ENCODE results near the gene SLC4A11.

Gene SLC4A11

DNA sequence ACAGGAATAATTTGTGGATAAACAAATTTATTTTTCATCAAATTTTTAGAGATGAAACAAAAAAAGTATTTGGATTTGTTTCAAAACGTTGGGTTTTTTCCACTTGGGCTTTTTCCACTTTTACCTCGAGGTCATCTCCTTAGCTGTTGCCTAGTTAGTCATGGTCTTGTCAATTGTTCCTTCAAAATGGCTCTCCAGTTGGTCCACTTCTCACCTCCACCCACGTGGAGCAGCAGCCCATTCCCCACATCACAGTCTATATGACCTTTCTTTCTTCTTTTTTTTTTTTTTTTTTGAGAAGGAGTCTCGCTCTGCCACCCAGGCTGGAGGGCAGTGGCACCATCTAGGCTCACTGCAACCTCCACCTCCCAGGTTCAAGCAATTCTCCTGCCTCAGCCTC, 6.7 kb upstream of the SLC4A11 start:
- TF ChIP-seq, protein P1, sequence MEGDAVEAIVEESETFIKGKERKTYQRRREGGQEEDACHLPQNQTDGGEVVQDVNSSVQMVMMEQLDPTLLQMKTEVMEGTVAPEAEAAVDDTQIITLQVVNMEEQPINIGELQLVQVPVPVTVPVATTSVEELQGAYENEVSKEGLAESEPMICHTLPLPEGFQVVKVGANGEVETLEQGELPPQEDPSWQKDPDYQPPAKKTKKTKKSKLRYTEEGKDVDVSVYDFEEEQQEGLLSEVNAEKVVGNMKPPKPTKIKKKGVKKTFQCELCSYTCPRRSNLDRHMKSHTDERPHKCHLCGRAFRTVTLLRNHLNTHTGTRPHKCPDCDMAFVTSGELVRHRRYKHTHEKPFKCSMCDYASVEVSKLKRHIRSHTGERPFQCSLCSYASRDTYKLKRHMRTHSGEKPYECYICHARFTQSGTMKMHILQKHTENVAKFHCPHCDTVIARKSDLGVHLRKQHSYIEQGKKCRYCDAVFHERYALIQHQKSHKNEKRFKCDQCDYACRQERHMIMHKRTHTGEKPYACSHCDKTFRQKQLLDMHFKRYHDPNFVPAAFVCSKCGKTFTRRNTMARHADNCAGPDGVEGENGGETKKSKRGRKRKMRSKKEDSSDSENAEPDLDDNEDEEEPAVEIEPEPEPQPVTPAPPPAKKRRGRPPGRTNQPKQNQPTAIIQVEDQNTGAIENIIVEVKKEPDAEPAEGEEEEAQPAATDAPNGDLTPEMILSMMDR (IDR thresholded peaks at IDR 0.05; ENCODE audit: borderline replicate concordance, insufficient read depth, low read depth, low read length), result no peak

DNA sequence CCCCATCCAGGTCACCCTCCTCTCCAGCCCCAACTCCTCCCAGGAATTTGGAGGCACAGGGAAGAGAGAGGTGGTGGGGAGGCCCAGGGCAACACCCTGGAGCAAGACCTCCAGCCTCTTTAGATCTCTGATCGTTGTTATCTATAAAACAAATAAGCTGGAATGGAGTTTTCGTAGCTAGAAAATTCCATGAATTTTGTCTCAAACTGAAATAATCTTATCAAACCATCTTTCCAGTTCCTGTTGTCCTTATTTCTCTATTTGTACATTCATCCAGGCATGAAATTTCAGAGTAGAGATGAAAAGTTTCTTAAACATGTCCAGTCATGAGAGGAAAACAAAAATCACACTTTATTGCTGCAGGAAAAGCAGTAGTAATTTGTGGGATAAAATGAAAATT, 6.2 kb upstream of the SLC4A11 start:
- H3K4me3 ChIP-seq (ENCODE audit: low read depth, low read length), result no peak overlapping the region
- TF ChIP-seq, protein P1 (IDR thresholded peaks at IDR 0.05; ENCODE audit: borderline replicate concordance, insufficient read depth, low read depth, low read length), result no peak

More for the DNA sequence above, 6.7 kb upstream of the SLC4A11 start:
- no peak overlapping the region for H3K4me3 ChIP-seq (ENCODE audit: low read depth, low read length)

DNA sequence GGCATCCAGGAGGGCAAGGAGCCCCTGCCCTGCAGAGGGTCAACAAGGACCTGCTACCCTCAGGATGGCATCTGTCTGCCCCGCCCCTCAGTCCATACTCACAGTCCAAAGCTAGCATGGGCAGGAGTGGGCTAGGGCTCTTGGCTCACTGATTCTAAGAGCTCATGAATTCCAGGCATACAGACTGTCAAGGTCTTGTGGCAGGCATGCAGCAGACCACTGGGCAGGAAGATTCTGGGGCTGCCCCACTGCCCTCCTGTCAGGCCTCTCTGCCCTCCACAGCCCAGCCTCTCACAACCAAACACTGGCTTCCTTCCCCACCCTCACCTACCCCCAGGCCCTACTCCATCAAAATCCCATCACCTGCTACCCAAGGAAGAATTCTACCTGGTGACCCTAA, 5.6 kb upstream of the SLC4A11 start:
- H3K4me3 ChIP-seq (ENCODE audit: low read depth, low read length), result no peak overlapping the region
- TF ChIP-seq, protein P1 (IDR thresholded peaks at IDR 0.05; ENCODE audit: borderline replicate concordance, insufficient read depth, low read depth, low read length), result no peak

DNA sequence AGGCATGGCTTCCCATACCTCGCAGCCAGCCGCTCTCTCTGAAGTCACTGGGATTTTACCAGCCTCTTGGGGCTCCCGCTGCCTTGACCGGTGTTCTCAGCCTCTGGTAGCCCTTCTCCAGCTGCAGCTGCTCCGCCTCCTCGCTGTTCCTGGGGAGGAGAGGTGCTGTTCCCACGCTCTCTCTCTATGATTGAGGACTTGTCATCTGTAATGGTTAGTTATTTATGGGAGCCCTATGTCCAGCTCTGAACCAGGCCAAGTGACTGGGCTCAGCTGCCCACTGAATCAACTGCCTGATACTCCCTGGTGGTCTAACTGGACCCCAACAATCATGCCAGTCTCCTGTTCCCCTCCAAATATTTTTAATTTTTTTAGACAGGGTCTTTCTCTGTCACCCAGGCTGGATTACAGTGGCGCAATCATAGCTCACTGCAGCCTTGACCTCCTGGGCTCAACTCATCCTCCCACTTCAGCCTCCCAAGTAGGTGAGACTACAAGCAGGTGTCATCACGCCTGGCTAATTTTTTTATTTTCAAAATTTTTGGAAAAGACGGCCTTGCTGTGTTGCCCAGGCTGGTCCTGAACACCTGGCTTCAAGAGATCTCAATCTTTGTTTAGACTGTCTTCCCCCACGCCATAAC, 4.8 kb upstream of the SLC4A11 start:
- no peak overlapping the region for H3K4me3 ChIP-seq (ENCODE audit: low read depth, low read length)
- TF ChIP-seq, protein P1 (IDR thresholded peaks at IDR 0.05; ENCODE audit: borderline replicate concordance, insufficient read depth, low read depth, low read length), result no peak

DNA sequence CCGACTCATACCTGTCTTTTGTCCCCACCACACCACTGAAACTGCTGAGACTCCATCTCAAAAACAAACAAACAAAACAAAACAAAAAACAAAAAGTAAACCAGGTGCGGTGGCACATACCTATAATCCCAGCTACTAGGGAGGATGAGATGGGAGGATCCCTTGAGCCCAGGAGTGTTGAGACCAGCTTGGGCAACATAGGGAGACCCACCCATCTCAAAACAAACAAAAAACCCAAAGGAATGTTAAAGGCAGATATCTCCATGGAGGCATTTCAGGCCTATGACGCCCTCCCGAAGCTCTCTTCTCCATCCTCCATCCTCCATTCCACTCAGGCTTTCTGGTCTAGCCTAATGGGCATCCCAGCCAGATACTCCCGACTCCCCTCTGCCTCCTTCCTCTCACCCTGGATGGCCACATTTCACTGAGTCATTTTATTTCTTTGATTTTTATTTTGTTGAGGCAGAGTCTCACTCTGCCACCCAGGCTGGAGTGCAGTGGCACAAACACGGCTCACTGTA, 3.2 kb upstream of the SLC4A11 start:
- TF ChIP-seq, protein P1 (IDR thresholded peaks at IDR 0.05; ENCODE audit: borderline replicate concordance, insufficient read depth, low read depth, low read length), result no peak
- H3K4me3 ChIP-seq (ENCODE audit: low read depth, low read length), result no peak overlapping the region

DNA sequence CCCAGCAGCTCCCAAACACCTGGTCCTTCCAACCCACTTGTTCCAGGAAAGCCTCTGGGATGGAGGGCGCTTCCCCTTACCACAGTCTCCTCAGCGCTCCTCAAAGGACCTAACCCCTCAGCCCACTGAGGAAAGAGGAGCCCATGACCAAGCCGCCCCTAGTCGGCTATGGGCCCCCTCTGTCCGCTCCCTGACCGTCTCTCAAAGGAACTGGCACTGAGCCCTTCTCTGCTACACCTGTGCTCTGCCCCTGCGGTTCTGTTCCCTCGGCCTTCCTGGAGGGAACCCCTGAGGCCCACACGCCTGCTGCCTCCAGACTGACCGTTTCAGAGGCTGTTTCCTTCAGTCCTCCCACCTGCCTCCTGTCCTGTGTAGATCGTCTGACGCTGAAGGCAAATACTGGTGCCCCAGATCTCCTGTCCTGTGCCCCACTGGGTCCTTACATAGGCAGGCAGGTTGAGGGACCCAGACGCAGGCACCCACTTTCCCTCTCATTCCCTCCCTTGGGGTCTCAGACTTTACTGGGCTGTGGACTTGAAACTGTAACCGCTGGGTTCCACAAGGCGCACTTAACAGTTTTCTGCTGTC, 1.9 kb upstream of the SLC4A11 start:
- no peak overlapping the region for H3K4me3 ChIP-seq (ENCODE audit: low read depth, low read length)
- TF ChIP-seq, protein P1 (IDR thresholded peaks at IDR 0.05; ENCODE audit: borderline replicate concordance, insufficient read depth, low read depth, low read length), result no peak

All from GM12875 (cell line).